Activated CD8-positive, alpha-beta T cell treated with anti-CD3 and anti-CD28 coated beads, Interleukin-2, amount 10 ng/mL, durations not matched to agents 7 days and 5 days (primary cell): ENCODE results near the gene D2HGDH. TPM values are rescaled to one million over a fixed set of nuclear protein-coding genes. Genes with fewer than 3 reads are reported as not detected.
"Not testable (repeated sequence)": the region's sequence is repeated elsewhere in the genome, so short reads cannot be mapped to it uniquely, and the experiment has no call there.

Experiments used
- ATAC-seq: fragments of 150-1000 bp; cut with Tn5 transposase; one replicate; pipeline ENCODE4 v1.10.0; 2021; ENCODE audit warnings: moderate library complexity
- CTCF ChIA-PET: fragments of 350-600 bp; sonication (Branson Sonifier 250); formaldehyde crosslinking; loops from one replicate; lab custom pipeline; 2021; ENCODE audit warnings: antibody characterized with exemption; lab: Charles Lee
- POLR2A ChIA-PET: fragments of 350-600 bp; sonication (Branson Sonifier 250); formaldehyde crosslinking; loops from one replicate; lab custom pipeline; 2021; ENCODE audit warnings: antibody characterized with exemption; lab: Charles Lee
- DNase-seq: peaks from one replicate; pipeline ENCODE4 v3.0.0-alpha.2; 2020
- H3K27ac Mint-ChIP-seq: one replicate; pipeline ENCODE4 v1.8.0; 2021; ENCODE audit warnings: mild to moderate bottlenecking, mixed read lengths
- H3K27me3 Mint-ChIP-seq: one replicate; pipeline ENCODE4 v1.8.0; 2021; ENCODE audit warnings: low read depth, mixed read lengths
- H3K36me3 Mint-ChIP-seq: one replicate; pipeline ENCODE4 v1.8.0; 2021; ENCODE audit warnings: low read depth, mixed read lengths
- H3K4me1 Mint-ChIP-seq: one replicate; pipeline ENCODE4 v1.8.0; 2021; ENCODE audit warnings: low read depth, mixed read lengths
- H3K4me3 Mint-ChIP-seq: one replicate; pipeline ENCODE4 v1.8.0; 2021; ENCODE audit warnings: mild to moderate bottlenecking, mixed read lengths
- H3K9me3 Mint-ChIP-seq: one replicate; pipeline ENCODE4 v1.8.0; 2022; ENCODE audit warnings: mixed read lengths; ENCODE audit not compliant: insufficient read depth
- total RNA-seq, 2 experiments: library from RNA; stranded (reverse); gene quantifications; one replicate each; pipeline ENCODE4 v1.2.3, GENCODE V29; 2021

The D2HGDH gene
- total RNA-seq, 2 experiments from 2014 or later, result 26.3 to 28.0 TPM

GRCh38 chr2:241750076-241750840, 15.8 kb downstream of the D2HGDH start:
- CTCF ChIA-PET, result no interaction called here
- ATAC-seq, result no peak
- H3K27me3 Mint-ChIP-seq, result no peaks in the 10 kb centered on the region

GRCh38 chr2:241751152-241751551, 16.7 kb downstream of the D2HGDH start:
- no peak overlapping the region for H3K4me3 Mint-ChIP-seq
- ChIA-PET POLR2A (interaction anchor here (0.8 kb wide), 1 partner anchor 12 kb away, joined by 4 read pairs; no protein-coding TSS in a partner anchor), CTCF (no interaction called here)
- ATAC-seq (no peak), DNase-seq (no peak)
- no peaks in the 10 kb centered on the region for H3K27me3 Mint-ChIP-seq
- H3K36me3 Mint-ChIP-seq, result peaks cover 21% of the 10 kb centered on the region
- H3K4me1 Mint-ChIP-seq, result peaks cover 4% of the 10 kb centered on the region
- H3K9me3 Mint-ChIP-seq, result no peaks in the 10 kb centered on the region
- H3K27ac Mint-ChIP-seq, result no peak overlapping the region

More at GRCh38 chr2:241750076-241750840, 15.8 kb downstream of the D2HGDH start:
- H3K4me1 Mint-ChIP-seq, result peaks cover 4% of the 10 kb centered on the region
- DNase-seq, result no peak
- POLR2A ChIA-PET, result no interaction called here
- no peak overlapping the region for H3K4me3 Mint-ChIP-seq
- peaks cover 30% of the 10 kb centered on the region for H3K36me3 Mint-ChIP-seq
- H3K9me3 Mint-ChIP-seq, result no peaks in the 10 kb centered on the region
- H3K27ac Mint-ChIP-seq, result no peak overlapping the region

DNA sequence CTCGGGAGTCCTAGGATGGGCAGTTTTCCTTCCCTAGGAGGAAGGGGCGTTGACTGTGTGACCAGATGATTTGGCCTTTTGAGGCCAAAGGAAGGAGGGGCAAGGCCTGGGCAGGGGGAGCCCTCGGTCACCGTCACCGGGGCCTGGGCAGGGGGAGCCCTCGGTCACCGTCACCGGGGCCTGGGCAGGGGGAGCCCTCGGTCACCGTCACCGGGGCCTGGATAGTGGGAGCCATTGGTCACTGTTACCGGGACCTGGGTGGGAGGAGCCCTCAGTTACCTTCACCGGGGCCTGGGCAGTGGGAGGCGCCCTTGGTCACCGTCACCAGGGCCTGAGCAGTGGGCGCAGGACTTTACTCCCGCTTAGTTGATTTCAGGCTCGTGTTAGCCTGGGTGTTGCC, 17.3 kb downstream of the D2HGDH start:
- ChIA-PET POLR2A (no interaction called here), CTCF (no interaction called here)
- no peak overlapping the region for H3K4me3 Mint-ChIP-seq
- no peak overlapping the region for H3K27ac Mint-ChIP-seq
- ATAC-seq (no peak), DNase-seq (no peak)
- H3K36me3 Mint-ChIP-seq, result peaks cover 20% of the 10 kb centered on the region
- peaks cover 4% of the 10 kb centered on the region for H3K4me1 Mint-ChIP-seq
- H3K9me3 Mint-ChIP-seq, result no peaks in the 10 kb centered on the region
- H3K27me3 Mint-ChIP-seq, result no peaks in the 10 kb centered on the region

DNA sequence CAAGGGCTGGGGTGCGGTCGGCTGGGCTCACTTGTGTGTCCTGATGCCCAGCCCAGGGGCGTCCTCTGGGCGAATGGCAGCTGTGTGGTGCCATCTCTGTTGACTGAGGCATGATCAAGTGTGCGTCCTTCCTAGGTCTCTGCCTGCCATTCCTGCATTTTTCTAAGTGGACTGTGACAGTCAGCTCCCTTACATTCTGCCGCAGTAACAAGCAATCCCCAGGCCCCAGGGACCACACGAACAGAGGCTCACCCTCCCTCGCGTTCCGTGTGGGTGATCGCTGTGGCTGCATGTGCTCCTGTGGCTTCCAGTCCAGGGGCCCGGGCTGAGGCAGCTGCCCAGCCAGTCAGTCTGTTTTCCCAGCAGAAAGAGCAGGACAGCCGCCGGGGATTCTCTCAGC, 17.8 kb downstream of the D2HGDH start:
- Mint-ChIP-seq H3K4me3 (no peak overlapping the region), H3K9me3 (no peaks in the 10 kb centered on the region), H3K27me3 (no peaks in the 10 kb centered on the region), H3K27ac (no peak overlapping the region), H3K36me3 (peaks cover 17% of the 10 kb centered on the region), H3K4me1 (peaks cover under 1% of the 10 kb centered on the region)
- no peak for DNase-seq
- no peak for ATAC-seq
- ChIA-PET CTCF (no interaction called here), POLR2A (no interaction called here)

DNA sequence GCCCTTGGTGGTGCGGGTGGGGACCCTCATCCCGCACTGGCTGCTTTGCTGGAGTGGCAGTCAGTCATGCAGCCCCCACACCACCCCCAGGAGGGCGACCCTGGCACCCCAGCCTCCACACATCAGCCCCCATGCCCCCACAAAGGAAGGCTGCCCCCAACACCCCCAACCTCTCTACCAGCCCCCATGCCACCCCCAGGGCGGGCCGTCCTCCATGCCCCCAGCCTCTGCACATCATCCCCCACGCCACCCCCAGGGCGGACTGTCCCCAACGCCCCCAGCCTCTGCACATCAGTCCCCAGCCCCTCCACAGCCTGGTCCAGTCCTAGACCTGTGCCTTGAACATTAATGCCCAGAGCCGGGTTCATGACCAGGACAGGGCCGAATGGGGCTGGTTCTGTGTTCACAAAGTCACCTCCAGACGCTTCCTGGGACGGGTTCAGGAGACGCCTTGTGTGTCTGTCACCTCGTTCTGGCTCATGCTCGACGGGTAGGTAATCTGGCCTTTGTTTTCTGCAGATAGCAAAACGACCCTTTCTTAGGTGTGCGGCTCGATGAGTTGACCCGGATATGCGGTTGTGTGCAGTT, 18.4 kb downstream of the D2HGDH start:
- Mint-ChIP-seq H3K36me3 (peaks cover 16% of the 10 kb centered on the region), H3K27ac (no peak overlapping the region), H3K4me1 (no peaks in the 10 kb centered on the region), H3K9me3 (no peaks in the 10 kb centered on the region), H3K27me3 (no peaks in the 10 kb centered on the region), H3K4me3 (no peak overlapping the region)
- ChIA-PET POLR2A (no interaction called here), CTCF (no interaction called here)
- ATAC-seq (no peak), DNase-seq (no peak)

DNA sequence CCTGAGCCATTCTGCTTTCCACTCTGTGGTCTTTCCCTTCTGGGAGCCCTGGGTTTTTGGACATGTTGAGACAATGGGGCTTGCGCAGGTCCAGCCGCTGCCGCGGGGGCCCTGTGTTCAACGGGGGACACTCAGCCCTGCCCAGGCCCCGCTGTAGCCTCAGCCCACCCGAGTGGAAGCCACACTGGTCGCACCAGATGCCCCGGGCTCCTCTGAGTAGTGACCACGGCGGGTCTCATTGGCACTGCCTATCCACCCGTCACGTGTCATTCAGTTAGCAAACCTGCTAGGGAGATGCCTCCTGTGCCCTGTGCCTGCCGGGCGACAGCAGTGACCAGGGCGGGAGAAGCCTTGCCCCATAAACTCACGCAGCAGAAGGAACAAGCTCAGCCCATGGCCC, 19.1 kb downstream of the D2HGDH start:
- no peak overlapping the region for H3K27ac Mint-ChIP-seq
- H3K27me3 Mint-ChIP-seq, result no peaks in the 10 kb centered on the region
- no peak for ATAC-seq
- no peaks in the 10 kb centered on the region for H3K4me1 Mint-ChIP-seq
- peaks cover 17% of the 10 kb centered on the region for H3K36me3 Mint-ChIP-seq
- no peak overlapping the region for H3K4me3 Mint-ChIP-seq
- DNase-seq, result no peak
- POLR2A ChIA-PET, result no interaction called here
- CTCF ChIA-PET, result no interaction called here
- no peaks in the 10 kb centered on the region for H3K9me3 Mint-ChIP-seq

- H3K27ac Mint-ChIP-seq, result no peak overlapping the region
- ATAC-seq, result no peak
- no peak for DNase-seq
- H3K27me3 Mint-ChIP-seq, result no peaks in the 10 kb centered on the region
- no peaks in the 10 kb centered on the region for H3K9me3 Mint-ChIP-seq
- no peaks in the 10 kb centered on the region for H3K4me1 Mint-ChIP-seq
- no peak overlapping the region for H3K4me3 Mint-ChIP-seq
- ChIA-PET POLR2A (no interaction called here), CTCF (no interaction called here)
- H3K36me3 Mint-ChIP-seq, result peaks cover 15% of the 10 kb centered on the region
Observed at GRCh38 chr2:241754042-241754441, 19.6 kb downstream of the D2HGDH start.

- Mint-ChIP-seq H3K9me3 (no peaks in the 10 kb centered on the region), H3K27me3 (no peaks in the 10 kb centered on the region), H3K4me3 (no peak overlapping the region), H3K4me1 (no peaks in the 10 kb centered on the region), H3K36me3 (peaks cover 17% of the 10 kb centered on the region), H3K27ac (no peak overlapping the region)
- no peak for DNase-seq
- POLR2A ChIA-PET, result no interaction called here
- CTCF ChIA-PET, result no interaction called here
- no peak for ATAC-seq
Observed at GRCh38 chr2:241755166-241755565, 20.7 kb downstream of the D2HGDH start.

DNA sequence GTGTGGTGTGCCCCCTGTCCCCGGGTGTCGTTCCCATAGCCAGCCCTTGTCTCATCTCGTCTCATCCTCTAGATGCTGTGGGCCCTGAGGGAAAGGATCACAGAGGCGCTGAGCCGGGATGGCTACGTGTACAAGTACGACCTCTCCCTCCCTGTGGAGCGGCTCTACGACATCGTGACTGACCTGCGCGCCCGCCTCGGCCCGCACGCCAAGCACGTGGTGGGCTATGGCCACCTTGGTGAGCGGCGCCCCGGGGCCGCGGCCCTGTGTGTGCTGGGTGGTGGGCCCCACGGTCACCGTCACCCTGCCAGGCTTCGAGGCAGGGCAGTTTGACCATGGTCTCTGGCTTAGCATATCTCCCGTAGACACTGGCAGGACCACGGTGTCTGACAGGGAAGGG, 21.3 kb downstream of the D2HGDH start:
- POLR2A ChIA-PET, result no interaction called here
- H3K4me1 Mint-ChIP-seq, result no peaks in the 10 kb centered on the region
- ATAC-seq (no peak), DNase-seq (no peak)
- no peak overlapping the region for H3K27ac Mint-ChIP-seq
- peaks cover 21% of the 10 kb centered on the region for H3K36me3 Mint-ChIP-seq
- no peaks in the 10 kb centered on the region for H3K9me3 Mint-ChIP-seq
- H3K4me3 Mint-ChIP-seq, result no peak overlapping the region
- CTCF ChIA-PET, result no interaction called here
- no peaks in the 10 kb centered on the region for H3K27me3 Mint-ChIP-seq

GRCh38 chr2:241759067-241759807, 24.8 kb downstream of the D2HGDH start:
- ATAC-seq (no peak), DNase-seq (no peak)
- Mint-ChIP-seq H3K36me3 (peaks cover 23% of the 10 kb centered on the region), H3K9me3 (no peaks in the 10 kb centered on the region), H3K27ac (no peak overlapping the region), H3K27me3 (no peaks in the 10 kb centered on the region), H3K4me1 (peaks cover 19% of the 10 kb centered on the region), H3K4me3 (no peak overlapping the region)
- POLR2A ChIA-PET, result interaction anchor here (0.7 kb wide), 1 partner anchor 94 kb away, joined by 3 read pairs; no protein-coding TSS in a partner anchor
- CTCF ChIA-PET, result no interaction called here

DNA sequence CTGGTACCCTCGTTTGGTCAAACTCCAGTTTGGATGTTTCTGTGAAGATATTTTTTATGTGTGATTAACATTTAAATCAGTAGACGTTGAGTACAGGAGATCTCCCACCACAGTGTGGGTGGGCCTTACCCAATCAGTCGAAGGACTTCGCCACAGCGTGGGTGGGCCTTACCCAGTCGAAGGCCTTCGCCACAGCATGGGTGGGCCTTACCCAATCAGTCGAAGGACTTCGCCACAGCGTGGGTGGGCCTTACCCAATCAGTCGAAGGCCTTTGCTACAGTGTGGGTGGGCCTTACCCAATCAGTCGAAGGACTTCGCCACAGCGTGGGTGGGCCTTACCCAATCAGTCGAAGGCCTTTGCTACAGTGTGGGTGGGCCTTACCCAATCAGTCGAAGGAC, 25.5 kb downstream of the D2HGDH start:
- CTCF ChIA-PET, H3K9me3 Mint-ChIP-seq, H3K27me3 Mint-ChIP-seq, DNase-seq, ATAC-seq, H3K27ac Mint-ChIP-seq, H3K4me3 Mint-ChIP-seq, POLR2A ChIA-PET: not testable (repeated sequence)
- H3K4me1 Mint-ChIP-seq, result peaks cover 25% of the 10 kb centered on the region
- peaks cover 23% of the 10 kb centered on the region for H3K36me3 Mint-ChIP-seq

GRCh38 chr2:241760301-241760771, 25.9 kb downstream of the D2HGDH start:
- H3K9me3 Mint-ChIP-seq, result no peaks in the 10 kb centered on the region
- POLR2A ChIA-PET, result no interaction called here
- no peak overlapping the region for H3K4me3 Mint-ChIP-seq
- H3K27ac Mint-ChIP-seq, result no peak overlapping the region
- H3K27me3 Mint-ChIP-seq, result no peaks in the 10 kb centered on the region
- peaks cover 23% of the 10 kb centered on the region for H3K36me3 Mint-ChIP-seq
- DNase-seq, result no peak
- CTCF ChIA-PET, result interaction anchor here (1.2 kb wide), 1 partner anchor 13 kb away, joined by 4 read pairs; no protein-coding TSS in a partner anchor
- ATAC-seq, result no peak
- H3K4me1 Mint-ChIP-seq, result peaks cover 25% of the 10 kb centered on the region
